GM19023 (cell line): ENCODE data around the gene TCL1A.
A peak's percentile ranks its signal among the peaks of the same experiment; 100 is the strongest.
"Not testable (repeated sequence)": the region's sequence is repeated elsewhere in the genome, so short reads cannot be mapped to it uniquely, and the experiment has no call there.

Experiments
- ATAC-seq: cut with Tn5 transposase; IDR thresholded peaks from one replicate; pipeline ENCODE4 v1.9.1; 2021; ENCODE audit warnings: mild to moderate bottlenecking, moderate library complexity; ENCODE audit not compliant: unreplicated experiment

Gene TCL1A, protein sequence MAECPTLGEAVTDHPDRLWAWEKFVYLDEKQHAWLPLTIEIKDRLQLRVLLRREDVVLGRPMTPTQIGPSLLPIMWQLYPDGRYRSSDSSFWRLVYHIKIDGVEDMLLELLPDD

DNA sequence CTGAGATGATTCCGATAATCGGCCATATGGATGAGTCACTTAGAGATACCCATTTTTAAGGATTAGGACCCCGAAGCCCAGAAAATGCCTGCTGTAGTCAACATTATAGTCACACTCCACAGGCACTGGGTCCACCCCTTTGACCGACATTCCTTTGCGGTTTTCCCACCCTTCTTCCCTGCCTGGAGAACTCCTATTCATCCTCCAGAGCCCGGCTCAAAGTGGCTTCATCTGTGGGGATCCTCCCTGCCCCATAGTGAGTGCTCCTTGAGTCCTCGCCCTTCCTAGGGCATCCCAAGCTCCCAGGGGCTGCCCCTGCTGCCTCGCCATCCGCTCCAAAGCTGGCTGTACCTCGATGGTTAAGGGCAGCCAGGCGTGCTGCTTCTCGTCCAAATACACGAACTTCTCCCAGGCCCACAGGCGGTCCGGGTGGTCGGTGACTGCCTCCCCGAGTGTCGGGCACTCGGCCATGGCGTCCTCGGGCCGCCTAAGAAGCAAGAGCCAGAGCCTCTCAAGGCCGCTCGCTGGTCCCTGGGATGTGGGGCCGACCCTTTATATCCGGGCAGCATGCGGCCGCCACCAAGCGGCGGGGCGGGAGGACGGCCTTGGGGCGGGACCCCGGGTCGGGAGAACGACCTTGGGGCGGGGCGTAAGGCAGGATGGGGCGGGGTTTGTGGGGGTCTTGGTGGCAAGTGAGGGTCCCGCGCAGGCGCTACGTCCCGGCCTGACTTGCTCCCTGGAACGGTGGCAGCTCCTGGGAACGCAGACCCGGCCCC is at the start of gene TCL1A:
Gene TCL1A (minus strand): TSS at position 530 of the 776 bp plus-strand sequence. CDS start 59 bp downstream, at position 471.
- peak; percentile 81 for ATAC-seq

DNA sequence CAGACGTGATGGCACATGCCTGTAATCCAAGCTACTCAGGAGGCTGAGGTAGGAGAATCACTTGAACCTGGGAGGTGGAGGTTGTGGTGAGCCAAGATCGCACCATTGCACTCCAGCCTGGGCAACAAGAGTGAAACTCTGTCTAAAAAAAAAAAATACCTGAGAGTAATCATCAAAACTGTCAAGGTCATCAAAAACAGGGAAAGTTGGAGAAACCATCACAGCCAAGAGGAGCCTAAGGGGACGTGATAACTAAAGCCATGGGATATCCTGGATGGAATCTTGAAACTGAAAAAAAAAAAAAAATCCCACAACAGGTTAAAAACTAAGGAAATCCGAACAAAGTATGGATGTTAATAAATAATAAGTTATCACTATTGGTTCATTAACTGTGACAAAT is 49.1 kb upstream of the TCL1A start:
- ATAC-seq: not testable (repeated sequence)

DNA sequence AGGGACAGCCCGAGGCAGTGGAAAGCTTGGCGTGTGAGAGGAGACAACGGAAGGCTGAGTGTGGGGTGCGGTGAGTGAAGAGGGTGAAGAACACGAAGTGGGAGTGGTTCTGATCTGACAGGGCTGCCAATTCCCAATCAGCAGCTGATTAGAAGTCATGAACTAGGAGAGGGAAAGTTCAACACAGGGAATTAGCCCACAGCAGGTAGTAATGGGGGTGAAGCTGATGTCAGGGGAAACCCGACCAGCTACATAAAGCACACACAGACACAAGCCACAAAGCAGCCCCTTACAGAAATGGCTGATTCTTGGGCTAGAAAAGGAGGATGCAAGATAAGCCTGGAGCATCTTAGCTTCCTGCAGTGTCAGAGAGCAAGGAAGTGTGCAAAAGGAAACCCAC is 47.5 kb upstream of the TCL1A start:
- ATAC-seq: no peak

DNA sequence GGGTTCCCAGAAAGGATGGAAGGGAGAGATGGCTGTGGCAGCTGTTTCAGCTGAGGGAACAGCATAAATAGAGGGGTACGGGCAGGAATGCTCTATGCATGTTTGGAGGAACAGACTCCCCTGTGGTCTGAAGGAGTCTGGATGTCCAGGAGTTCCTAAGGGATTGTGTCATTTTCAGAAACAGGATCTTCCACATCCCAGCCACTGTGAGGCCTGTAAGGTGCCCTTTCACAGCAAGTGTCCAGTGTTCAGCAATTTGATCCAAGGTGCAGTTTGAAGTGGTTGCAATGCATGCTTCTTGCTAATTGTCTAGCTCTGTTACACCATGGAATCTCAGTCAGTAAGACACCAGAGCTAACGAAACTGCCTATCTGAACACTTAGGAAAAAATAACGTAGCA is 46.7 kb upstream of the TCL1A start:
- no peak for ATAC-seq

DNA sequence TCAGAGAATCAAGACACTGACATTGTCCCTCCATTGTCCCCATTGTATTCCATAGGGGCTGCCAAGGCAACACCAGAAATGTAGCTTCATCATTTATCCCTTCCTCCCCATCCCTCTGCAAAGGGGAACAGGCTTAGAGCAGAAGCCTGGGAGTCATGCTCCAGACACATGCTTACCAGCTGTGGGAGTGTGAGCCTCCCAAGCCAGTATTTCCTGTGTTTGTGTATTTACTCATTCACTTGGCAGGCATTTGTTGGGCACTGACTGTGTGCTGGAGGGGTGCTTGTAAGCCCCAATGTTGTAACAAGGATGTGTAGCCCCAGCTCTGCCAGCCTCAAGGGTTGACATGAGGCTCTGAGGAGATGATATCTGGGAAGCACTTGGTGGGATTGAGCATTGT is 46.0 kb upstream of the TCL1A start:
- no peak for ATAC-seq

DNA sequence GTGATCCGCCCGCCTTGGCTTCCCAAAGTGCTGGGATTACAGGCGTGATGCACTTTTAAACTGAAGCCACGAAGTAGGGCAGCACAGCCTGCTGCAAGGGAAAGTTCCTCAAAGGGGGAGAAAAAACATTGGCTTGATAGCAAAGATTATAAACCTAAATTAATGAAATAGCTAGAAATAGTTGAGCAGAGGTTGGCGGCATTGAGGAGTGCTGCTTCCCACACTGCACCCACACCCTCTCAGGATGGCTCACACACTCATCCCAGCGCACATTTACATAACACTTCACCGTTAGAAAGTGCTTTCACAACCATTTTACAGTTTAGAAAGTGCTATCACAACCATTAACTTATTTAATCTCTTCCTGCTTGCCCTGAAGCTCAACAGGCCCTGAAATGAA is 44.4 kb upstream of the TCL1A start:
- ATAC-seq: no peak

DNA sequence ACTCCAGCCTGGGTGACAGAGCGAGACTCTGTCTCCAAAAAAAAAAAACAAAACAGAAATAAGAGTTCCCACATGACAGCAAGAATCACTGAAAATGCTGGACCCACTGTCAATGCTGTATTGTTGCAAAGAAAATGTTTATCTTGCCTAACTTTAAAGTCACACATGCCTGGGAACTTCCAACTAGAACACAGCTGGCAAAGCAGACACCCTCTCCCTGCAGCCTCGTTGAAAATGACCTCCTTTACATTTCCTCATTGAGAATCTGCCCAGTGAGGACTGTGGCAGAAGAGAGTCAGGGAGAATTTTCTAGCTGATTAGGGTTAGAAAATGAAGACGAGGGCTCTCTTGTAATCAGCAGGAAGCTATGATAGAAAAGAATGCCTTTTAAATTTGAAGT is 42.8 kb upstream of the TCL1A start:
- no peak for ATAC-seq

DNA sequence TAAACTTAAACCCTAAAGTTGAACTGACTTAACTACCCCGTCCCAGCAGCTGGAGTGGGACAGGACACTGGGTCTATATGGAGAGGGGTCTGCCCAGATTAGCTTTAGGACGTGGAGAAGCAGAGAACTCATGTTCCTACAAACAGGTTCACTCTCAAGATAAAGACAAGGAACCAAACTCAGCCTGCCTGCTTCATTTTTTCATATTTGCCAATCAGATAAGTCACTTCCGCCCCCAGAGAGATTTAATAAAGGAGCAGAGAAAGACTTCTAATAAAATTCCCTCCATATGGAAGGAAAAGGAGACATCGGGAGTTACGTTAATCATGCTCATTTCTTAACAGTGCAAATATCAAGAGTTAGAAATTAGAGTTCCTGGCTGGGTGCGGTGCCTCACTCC is 42.2 kb upstream of the TCL1A start:
- ATAC-seq: no peak

DNA sequence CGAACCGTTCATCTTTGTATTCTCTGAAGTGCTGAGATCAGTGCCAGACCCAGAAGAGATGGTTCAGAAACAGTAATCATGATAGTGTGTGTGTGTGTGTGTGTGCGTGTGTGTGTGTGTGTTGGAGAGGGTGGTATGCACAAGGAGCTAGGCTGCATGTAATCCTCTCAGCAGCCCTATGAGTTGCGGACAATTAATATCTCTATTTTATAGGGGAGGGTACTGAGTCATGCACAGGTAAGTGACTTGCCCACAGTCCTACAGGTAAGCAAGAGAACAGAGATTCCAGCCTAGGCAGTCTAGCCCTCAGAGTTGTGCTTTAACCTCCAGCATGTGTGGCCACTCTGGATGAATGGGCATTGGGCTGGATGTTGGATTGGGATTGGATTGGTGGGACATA is 27.9 kb upstream of the TCL1A start:
- no peak for ATAC-seq

DNA sequence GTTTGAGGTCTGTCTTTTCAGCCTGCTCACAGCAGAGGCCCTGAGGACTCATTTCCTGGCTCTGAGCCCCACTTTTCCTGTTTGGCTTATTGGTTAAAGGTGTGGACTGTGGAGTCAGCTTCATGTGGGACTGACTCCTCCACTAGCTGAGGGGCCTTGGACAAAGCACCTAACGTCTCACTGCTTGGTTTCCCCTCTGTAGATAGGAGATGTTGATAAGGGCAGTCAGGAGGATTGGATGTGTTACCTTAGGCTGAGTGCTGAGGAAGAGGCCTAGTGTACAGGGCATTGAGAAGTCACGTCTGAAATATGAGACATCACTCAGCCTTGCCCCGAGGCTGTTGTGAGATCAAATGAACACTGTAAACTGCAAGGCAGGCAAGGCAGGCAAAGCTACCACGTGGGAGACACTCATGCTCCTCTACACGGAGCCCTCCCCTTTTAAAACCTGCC is 27.1 kb upstream of the TCL1A start:
- ATAC-seq: no peak

DNA sequence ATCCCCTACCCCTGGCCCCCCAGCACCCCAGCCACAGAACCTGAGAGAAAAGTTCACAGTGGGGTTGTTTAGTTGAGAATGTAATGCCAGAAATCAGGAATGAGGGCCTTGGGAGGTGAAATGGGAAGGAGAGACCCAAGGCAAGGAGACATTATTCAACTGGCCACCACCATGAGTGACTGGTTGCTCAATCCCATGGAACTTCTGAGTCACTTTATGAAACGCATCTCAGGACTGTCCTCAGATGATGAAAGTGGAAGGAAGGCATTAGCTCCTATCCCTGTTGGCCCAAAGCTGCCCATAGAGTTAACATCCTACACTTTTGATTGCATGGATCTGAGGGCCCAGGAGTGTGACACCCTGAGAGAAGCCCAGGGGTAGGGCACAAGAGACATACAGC is 25.4 kb upstream of the TCL1A start:
- no peak for ATAC-seq

DNA sequence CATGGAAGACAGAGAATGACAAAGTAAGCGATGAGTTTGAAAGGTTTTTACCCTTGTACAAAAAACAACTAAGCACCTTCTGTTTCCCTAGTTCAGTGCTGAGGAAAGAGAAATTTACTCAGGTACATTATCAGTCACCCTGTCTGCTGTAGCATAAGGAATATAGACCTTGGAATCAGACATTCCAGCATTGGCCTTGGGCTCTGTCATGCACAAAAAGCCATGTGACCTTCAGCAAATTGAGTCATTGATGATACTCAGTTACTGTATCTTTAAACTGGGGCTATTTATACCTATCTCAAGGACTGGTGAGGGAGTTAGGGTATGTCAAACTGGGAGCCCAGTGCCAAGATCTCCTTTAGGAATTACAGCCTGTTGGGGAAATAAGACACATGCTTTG is 19.3 kb upstream of the TCL1A start:
- no peak for ATAC-seq

DNA sequence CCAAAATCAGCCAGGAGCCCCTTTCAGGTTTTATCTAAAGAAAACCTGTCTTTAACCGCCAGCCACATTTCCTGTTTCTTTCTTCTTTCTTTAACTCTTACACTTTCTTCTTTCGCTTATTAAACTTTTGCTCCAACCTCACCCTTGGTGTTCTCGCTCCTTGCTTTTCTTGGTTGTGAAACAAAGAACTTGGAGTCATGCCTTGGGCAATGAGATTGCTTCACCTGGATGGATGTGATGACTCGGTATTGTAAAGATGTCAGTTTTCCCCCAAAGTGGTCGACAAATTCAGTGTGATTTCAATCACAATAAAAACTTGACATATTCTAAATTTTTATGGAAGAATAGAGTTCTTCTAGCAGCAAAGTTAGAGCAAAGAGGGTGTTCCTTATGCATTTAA is 16.2 kb upstream of the TCL1A start:
- no peak for ATAC-seq

DNA sequence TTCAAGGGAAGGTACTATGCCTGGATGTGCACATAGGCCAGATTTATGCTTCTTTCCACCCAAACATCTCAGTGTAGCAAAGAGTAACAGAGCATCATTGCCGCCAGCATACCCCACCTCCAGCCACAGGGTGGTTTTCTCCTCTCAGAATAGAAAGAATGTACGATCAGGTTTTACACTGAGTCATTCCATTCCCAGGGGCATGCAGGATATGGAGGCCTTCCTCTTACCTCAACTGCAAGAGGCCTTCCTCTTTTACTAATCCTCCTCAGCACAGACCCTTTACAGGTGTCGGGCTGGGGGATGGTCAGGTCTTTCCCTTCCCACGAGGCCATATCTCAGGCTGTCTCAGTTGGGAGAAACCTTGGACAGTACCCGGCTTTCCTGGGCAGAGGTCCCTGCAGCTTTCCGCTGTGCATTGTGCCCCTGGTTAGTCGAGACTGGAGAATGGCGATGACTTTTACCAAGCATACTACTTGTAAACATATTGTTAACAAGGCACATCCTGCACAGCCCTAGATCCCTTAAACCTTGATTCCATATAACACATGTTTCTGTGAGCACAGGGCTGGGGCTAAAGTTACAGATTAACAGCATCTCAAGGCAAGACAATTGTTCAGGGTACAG is 15.6 kb upstream of the TCL1A start:
- ATAC-seq: not testable (repeated sequence)

DNA sequence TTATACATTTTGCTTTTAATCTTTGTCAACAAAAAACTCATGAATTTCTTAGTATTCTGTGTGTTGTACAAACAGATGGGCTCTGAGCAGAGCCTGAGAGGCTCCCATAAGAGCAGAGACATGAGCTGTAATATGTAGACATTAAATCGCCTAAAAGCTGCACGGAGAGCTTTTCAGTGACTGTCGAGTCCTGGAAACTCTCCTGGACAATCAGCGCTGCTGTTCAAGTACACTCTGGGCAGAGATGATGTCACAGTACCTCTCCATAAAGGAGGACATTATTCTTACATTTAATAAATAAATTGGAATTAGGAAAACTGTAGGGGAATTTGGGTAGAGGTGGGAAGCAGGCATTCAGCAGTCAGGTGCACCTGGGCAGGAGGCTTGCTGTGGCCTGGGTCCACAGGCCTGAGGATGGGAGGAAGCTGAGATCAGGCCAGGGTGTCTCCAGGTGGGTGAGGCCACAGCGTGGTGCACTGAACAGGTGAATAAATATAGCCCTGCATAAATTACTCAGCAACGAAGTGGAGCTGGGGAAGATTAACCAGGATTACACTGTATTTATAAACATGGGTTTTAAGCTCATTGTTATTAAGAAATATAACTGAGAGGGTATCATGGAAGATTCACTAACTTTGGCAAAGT is 13.3 kb upstream of the TCL1A start:
- ATAC-seq: no peak

DNA sequence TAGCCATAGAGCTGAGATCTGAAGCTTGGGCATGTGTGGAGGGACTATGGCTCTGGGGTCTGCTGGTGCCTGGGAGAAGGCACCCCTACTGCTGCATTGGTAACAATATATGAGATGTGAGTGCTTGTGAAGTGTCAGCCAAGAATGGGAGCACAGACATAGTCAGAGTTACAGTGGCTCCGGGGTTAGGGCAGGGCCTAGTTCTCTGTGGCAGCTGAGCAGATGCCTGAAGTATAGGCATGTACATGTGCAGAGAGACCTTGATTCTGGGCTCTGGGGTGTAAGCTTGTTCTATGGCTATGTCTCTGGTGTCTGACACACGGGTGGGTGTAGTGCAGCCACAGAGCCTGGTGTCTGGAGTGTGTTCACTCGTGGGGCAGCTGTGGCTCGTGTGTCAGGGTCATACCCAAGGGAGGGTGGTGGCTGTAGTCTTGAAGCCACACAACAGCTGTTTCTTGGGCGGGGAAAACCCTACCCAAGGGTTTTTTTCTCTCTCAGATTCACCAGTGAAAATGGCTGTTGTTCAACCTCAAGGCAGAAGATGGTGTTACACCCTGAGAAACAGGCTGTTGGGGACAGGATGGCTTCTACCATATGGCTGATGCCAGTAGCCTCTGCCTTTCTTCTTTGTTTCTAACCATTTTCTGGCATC is 11.9 kb upstream of the TCL1A start:
- ATAC-seq: peak; percentile 90

DNA sequence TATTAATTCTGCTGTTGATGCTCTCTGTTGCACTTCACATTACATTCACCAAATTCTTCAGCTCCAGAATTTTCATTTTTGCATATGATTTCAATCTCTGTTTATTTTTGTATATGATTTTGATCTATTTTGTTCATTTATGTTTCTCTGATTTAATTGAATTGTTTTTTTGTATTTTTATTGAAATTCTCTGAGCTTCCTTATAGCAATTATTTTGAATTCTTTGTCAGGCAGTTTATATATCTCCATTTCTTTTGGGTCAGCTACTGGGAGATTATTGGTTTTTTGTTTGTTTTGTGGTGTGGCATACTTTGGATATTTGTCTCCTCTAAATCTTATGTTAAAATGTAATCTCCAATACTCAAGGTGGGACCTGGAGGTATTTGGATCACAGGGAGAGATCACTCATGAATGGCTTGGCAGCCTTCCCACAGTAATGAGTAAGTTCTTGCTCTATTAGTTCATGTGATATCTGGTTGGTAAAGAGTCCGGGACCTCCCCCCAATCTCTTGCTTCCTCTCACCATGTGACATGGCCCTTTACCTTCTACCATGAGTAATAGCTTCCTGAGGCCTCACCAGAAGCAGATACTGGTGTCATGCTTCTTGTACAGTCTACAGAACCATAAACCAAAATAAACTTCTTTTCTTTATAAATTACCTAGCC is 8.7 kb upstream of the TCL1A start:
- no peak for ATAC-seq

DNA sequence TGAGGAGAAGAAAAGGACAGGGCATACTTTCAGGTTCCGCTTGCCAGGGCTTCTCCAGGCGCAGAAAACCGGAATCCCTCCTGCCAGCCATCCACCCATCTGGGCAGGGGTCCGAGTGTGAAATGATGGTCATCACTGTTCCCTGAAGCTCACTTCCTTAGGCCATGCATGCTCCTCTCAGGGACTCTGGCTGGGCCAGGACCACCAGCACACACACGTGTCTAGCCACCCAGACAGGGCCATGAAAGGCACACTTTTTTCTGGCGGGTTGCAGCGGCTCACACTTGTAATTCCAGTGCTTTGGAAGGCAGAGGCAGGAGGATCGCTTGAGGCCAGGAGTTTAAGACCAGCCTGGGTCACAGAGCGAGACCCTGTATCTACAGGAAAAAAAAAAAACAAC is 1.5 kb downstream of the TCL1A start:
- ATAC-seq: no peak

DNA sequence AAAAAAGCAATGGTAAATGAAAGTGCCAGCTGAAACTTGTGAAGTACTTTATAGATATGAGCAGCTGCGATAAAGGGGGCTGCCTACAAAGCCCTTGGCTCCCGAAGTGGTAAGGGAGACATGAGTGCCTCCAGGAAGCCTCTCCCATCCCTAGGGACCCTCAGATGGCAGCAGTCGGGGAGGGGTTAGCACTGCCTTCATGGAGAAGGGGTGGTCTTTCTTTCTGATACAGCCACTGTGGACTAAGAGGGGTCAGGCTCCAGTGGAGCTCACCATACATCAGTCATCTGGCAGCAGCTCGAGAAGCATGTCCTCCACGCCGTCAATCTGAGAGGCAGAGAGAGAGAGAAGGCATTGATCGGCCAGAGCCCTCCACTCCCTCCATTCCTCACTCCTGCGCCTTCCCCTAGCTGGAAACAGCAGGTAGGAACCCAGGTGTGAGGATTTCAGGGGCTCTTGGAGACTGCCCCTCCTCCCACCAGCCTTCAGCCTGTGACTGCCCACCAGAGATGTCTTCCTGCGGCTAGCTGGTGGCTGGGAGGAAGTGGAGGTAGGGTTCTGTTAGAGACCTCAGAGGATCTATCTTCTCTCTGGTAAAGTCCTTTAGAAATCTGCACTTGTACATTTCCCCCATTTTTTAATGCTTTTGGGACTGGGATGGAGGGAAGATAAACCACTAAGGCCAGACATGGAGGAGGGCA is 2.3 kb downstream of the TCL1A start:
- ATAC-seq: no peak

DNA sequence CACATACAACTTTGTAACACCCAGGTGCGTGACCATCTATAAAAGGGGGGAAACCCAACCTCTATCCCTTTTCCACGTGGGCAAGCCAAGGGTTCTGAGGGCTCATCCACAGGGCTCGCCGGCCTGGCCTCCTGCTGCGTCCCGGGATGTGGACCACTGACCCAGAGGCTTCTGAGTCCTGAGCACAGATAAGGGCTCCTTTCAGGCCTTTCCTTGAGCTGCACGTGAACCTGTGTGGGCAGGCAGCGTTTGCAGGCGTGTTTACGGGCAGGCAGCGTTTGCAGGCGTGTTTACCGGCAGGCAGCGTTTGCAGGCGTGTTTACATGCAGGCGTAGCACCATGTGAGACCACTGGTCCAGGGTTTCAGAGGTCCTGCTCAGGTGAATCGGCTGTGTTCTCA is 3.8 kb downstream of the TCL1A start:
- ATAC-seq: no peak
